Stimulated activated memory B cell treated with anti-CD40 and anti-IgM and Interleukin-4, amounts not matched to agents 10 μg/mL and 1 μg/mL and 100 μg/mL, for 72 hours (primary cell): ENCODE data around the gene SH3RF3.

Source experiments
- ATAC-seq: fragments of 150-1000 bp; cut with Tn5 transposase; 2 replicates; pipeline ENCODE4 v1.10.0; 2021
- H3K27ac Mint-ChIP-seq: one replicate; pipeline ENCODE4 v1.8.0; 2022; ENCODE audit warnings: mild to moderate bottlenecking, mixed read lengths
- H3K27me3 Mint-ChIP-seq: one replicate; pipeline ENCODE4 v1.8.0; 2022; ENCODE audit warnings: mixed read lengths
- H3K36me3 Mint-ChIP-seq: one replicate; pipeline ENCODE4 v1.8.0; 2022; ENCODE audit warnings: mixed read lengths
- H3K4me1 Mint-ChIP-seq: one replicate; pipeline ENCODE4 v1.8.0; 2022; ENCODE audit warnings: mixed read lengths
- H3K4me3 Mint-ChIP-seq: one replicate; pipeline ENCODE4 v1.8.0; 2022; ENCODE audit warnings: mild to moderate bottlenecking, moderate library complexity, mixed read lengths
- H3K9me3 Mint-ChIP-seq: one replicate; pipeline ENCODE4 v1.8.0; 2022; ENCODE audit warnings: mixed read lengths

SH3RF3 gene

GRCh38 chr2:109402980-109403840 lies 274.2 kb downstream of the SH3RF3 start:
- Mint-ChIP-seq H3K27me3 (peaks cover 19% of the 10 kb centered on the region), H3K27ac (no peak overlapping the region), H3K4me1 (peaks cover 13% of the 10 kb centered on the region), H3K36me3 (no peaks in the 10 kb centered on the region), H3K4me3 (no peak overlapping the region), H3K9me3 (no peaks in the 10 kb centered on the region)
- ATAC-seq, result peak; percentile 62

DNA sequence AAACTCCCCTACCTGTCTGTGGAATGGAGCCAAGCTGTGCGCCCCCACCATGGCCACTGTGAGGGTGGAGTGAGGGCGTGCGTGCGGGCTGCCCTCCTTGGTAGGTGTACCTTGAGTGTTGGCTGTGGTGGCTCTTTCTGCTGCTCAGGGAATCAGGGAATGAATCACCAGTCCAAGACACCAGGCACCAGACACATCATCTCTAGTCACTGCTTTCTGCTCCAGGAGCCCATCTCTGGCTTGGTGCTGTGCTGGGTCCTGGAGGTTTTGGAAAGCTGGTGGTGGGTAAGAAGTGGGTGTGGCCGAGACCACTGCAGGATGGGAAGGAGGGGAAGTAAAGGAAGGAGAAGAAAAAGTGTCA lies 274.8 kb downstream of the SH3RF3 start:
- no peaks in the 10 kb centered on the region for H3K9me3 Mint-ChIP-seq
- H3K36me3 Mint-ChIP-seq, result no peaks in the 10 kb centered on the region
- peaks cover 13% of the 10 kb centered on the region for H3K4me1 Mint-ChIP-seq
- H3K27me3 Mint-ChIP-seq, result peaks cover 19% of the 10 kb centered on the region
- ATAC-seq, result no peak
- H3K4me3 Mint-ChIP-seq, result no peak overlapping the region
- H3K27ac Mint-ChIP-seq, result no peak overlapping the region

DNA sequence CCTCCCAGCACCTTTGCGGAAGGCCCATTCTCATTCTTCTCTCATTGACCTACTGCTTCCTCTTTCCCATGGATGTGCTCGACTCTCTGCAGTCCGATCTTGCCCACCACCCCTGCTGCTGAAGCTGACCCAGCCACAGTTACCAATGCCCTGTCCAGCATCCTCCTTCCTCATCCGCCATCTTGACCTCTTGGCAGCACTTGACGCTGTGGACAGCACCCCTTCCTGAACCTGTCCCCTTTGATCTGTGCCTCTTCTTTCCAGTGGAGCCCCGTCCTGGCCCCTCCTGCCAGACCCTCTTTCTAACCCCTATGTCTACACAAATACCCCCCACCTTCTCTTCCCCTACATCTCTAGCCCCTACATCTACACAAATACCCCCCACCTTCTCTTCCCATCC lies 275.7 kb downstream of the SH3RF3 start:
- H3K36me3 Mint-ChIP-seq, result no peaks in the 10 kb centered on the region
- H3K4me1 Mint-ChIP-seq, result peaks cover 13% of the 10 kb centered on the region
- no peak for ATAC-seq
- no peaks in the 10 kb centered on the region for H3K9me3 Mint-ChIP-seq
- peaks cover 19% of the 10 kb centered on the region for H3K27me3 Mint-ChIP-seq
- no peak overlapping the region for H3K4me3 Mint-ChIP-seq
- H3K27ac Mint-ChIP-seq, result no peak overlapping the region

GRCh38 chr2:109405873-109406272 lies 276.9 kb downstream of the SH3RF3 start:
- no peaks in the 10 kb centered on the region for H3K9me3 Mint-ChIP-seq
- H3K4me1 Mint-ChIP-seq, result peaks cover 13% of the 10 kb centered on the region
- H3K36me3 Mint-ChIP-seq, result no peaks in the 10 kb centered on the region
- H3K27me3 Mint-ChIP-seq, result peaks cover 19% of the 10 kb centered on the region
- no peak for ATAC-seq
- no peak overlapping the region for H3K4me3 Mint-ChIP-seq
- no peak overlapping the region for H3K27ac Mint-ChIP-seq

GRCh38 chr2:109406301-109406700 lies 277.3 kb downstream of the SH3RF3 start:
- no peak overlapping the region for H3K27ac Mint-ChIP-seq
- no peak overlapping the region for H3K4me3 Mint-ChIP-seq
- H3K36me3 Mint-ChIP-seq, result no peaks in the 10 kb centered on the region
- no peaks in the 10 kb centered on the region for H3K9me3 Mint-ChIP-seq
- peaks cover 19% of the 10 kb centered on the region for H3K27me3 Mint-ChIP-seq
- ATAC-seq, result no peak
- peaks cover 13% of the 10 kb centered on the region for H3K4me1 Mint-ChIP-seq

DNA sequence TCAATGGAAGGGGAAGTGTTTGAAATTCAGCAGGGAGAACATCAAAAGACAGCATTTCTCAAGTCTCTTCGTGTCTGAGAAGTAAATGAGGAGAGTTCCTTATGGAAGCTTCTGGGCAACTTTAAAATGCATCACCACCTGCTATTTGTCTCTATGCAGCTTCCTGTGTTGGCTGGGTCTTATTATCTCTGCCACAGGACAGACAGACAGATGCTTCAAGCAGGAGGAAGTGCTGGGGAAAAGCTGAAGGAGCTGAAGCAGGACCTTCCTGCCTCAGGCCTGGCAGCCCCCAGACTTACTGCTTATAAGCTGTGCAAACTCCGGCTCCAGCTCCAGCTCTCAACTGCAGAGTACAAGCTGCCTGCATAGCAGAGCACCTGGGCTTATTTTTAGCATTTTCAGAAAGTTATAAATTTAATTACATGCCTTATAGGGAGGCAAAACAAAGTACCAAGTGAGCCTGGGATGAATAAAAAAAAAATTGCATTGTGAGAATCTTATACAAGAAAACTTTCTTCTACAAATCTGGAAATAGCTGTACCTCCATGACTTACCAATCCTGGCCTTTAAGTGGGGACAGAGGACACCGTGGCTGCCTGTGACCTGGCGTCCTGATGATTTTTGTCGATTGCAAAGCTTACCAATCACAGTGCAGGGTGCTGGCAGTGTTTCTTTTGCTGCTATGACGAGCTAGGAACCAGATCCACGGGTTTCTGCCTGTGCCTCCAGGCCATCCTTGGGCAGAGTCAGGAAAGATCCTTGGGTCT lies 278.5 kb downstream of the SH3RF3 start:
- no peak overlapping the region for H3K27ac Mint-ChIP-seq

DNA sequence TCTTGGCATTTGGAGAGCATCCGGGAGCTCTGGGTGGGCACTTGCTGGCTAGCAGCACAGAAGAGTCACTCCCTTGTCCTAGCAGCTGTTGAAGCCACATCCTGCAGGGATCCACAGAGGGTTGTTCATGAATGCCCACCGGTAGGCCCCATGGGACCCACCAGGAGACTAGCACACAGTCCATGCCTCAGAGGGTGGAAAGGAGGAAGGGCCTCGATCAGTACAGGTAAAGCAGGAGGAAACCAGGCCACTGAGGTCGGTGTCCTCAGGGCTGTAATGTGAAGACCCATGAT lies 279.0 kb downstream of the SH3RF3 start:
- no peak for ATAC-seq
- peaks cover 19% of the 10 kb centered on the region for H3K27me3 Mint-ChIP-seq
- no peaks in the 10 kb centered on the region for H3K9me3 Mint-ChIP-seq
- no peak overlapping the region for H3K27ac Mint-ChIP-seq
- no peak overlapping the region for H3K4me3 Mint-ChIP-seq
- H3K4me1 Mint-ChIP-seq, result peaks cover 10% of the 10 kb centered on the region
- no peaks in the 10 kb centered on the region for H3K36me3 Mint-ChIP-seq

More for the DNA sequence above, 278.5 kb downstream of the SH3RF3 start:
- no peaks in the 10 kb centered on the region for H3K36me3 Mint-ChIP-seq
- no peak for ATAC-seq
- H3K27me3 Mint-ChIP-seq, result peaks cover 19% of the 10 kb centered on the region
- no peak overlapping the region for H3K4me3 Mint-ChIP-seq
- no peaks in the 10 kb centered on the region for H3K9me3 Mint-ChIP-seq
- H3K4me1 Mint-ChIP-seq, result peaks cover 13% of the 10 kb centered on the region

- Mint-ChIP-seq H3K4me1 (no peaks in the 10 kb centered on the region), H3K36me3 (no peaks in the 10 kb centered on the region), H3K27me3 (peaks cover 16% of the 10 kb centered on the region), H3K9me3 (no peaks in the 10 kb centered on the region), H3K4me3 (no peak overlapping the region), H3K27ac (no peak overlapping the region)
- ATAC-seq, result no peak
Measured at GRCh38 chr2:109409321-109410038, 280.5 kb downstream of the SH3RF3 start.

GRCh38 chr2:109410039-109410815 lies 281.2 kb downstream of the SH3RF3 start:
- Mint-ChIP-seq H3K4me3 (no peak overlapping the region), H3K27me3 (peaks cover 8% of the 10 kb centered on the region), H3K4me1 (no peaks in the 10 kb centered on the region), H3K27ac (no peak overlapping the region), H3K9me3 (no peaks in the 10 kb centered on the region), H3K36me3 (no peaks in the 10 kb centered on the region)
- no peak for ATAC-seq

GRCh38 chr2:109411640-109412325 lies 282.8 kb downstream of the SH3RF3 start:
- no peak for ATAC-seq
- Mint-ChIP-seq H3K4me3 (no peak overlapping the region), H3K27me3 (no peaks in the 10 kb centered on the region)

DNA sequence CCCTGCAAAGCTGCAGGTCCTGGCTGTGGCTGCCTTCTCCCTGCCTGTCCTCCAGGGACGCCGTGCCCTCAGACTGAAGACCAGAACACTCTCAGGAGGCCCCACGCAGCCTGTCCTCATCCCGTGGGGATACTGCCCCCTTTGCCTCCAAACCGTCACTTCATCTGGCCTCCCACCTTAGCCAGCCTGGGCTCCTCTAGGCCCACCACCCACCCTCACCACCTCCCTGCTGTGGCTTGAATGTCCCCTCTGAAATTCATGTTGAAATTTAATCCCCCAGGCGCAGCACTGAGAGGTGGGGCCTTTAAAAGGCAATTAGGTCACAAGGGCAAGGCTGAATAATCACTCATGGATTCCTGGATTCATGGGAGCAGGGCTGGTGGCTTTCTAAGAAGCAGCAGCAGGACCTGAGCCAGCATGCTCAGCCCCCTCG lies 286.6 kb downstream of the SH3RF3 start:
- Mint-ChIP-seq H3K9me3 (no peaks in the 10 kb centered on the region), H3K27ac (no peak overlapping the region), H3K36me3 (no peaks in the 10 kb centered on the region), H3K4me3 (no peak overlapping the region), H3K27me3 (no peaks in the 10 kb centered on the region), H3K4me1 (no peaks in the 10 kb centered on the region)
- no peak for ATAC-seq

More at GRCh38 chr2:109411640-109412325, 282.8 kb downstream of the SH3RF3 start:
- Mint-ChIP-seq H3K27ac (no peak overlapping the region), H3K4me1 (no peaks in the 10 kb centered on the region), H3K36me3 (no peaks in the 10 kb centered on the region), H3K9me3 (no peaks in the 10 kb centered on the region)

- ATAC-seq, result no peak
- Mint-ChIP-seq H3K9me3 (no peaks in the 10 kb centered on the region), H3K27ac (no peak overlapping the region), H3K36me3 (no peaks in the 10 kb centered on the region), H3K27me3 (no peaks in the 10 kb centered on the region), H3K4me1 (no peaks in the 10 kb centered on the region), H3K4me3 (no peak overlapping the region)
Measured at GRCh38 chr2:109417701-109418335, 288.8 kb downstream of the SH3RF3 start.

DNA sequence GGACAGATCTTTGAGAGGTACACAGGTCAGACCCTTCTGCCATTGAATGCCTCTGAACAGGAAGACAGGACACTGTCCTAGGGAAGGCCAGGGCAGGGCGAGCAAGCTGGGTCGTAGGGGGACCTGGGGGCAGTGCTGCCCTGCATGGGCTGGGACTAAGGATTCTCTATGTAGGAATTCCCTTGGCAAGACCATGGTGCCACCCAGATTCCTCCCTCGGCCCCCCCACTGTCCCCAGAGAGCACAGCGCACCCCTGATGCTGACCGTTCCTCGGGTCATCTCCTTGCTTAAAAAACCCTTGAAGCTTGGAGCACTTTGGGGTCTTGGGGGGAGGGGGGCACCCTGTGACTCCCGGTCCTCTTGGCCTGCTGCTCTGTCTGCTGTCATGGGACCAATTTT lies 289.7 kb downstream of the SH3RF3 start:
- H3K27ac Mint-ChIP-seq, result no peak overlapping the region
- no peaks in the 10 kb centered on the region for H3K27me3 Mint-ChIP-seq
- H3K9me3 Mint-ChIP-seq, result no peaks in the 10 kb centered on the region
- H3K4me1 Mint-ChIP-seq, result no peaks in the 10 kb centered on the region
- no peak for ATAC-seq
- H3K4me3 Mint-ChIP-seq, result no peak overlapping the region
- H3K36me3 Mint-ChIP-seq, result no peaks in the 10 kb centered on the region

- Mint-ChIP-seq H3K4me3 (no peak overlapping the region), H3K27ac (no peak overlapping the region), H3K9me3 (no peaks in the 10 kb centered on the region), H3K4me1 (no peaks in the 10 kb centered on the region), H3K36me3 (no peaks in the 10 kb centered on the region), H3K27me3 (no peaks in the 10 kb centered on the region)
- no peak for ATAC-seq
Measured at GRCh38 chr2:109419171-109419756, 290.3 kb downstream of the SH3RF3 start.
